Measurements from ENCODE around the gene PTPRM. TPM values are rescaled to one million over a fixed set of nuclear protein-coding genes. Genes with fewer than 3 reads are reported as not detected.

The PTPRM gene
- total and polyA plus RNA-seq, 7 donors, result 3.9 to 151 (median 62.8) TPM

GRCh38 chr18:8379187-8379941 lies 812.2 kb downstream of the PTPRM start:
- intact Hi-C loops (cut with DNase I), result no loop called here
- TF ChIP-seq POLR2A (IDR thresholded peaks at IDR 0.05) (no peak), CTCF (IDR thresholded peaks at IDR 0.05) (no peak), EP300 (IDR thresholded peaks at IDR 0.05) (no peak), POLR2AphosphoS5 (IDR thresholded peaks at IDR 0.05) (no peak)
- Histone ChIP-seq H3K36me3 (peaks cover 0 to 47% (median 21%) of the 10 kb centered on the region in 4 donors), H3K4me3 (no peak overlapping the region), H3K27ac (no peak overlapping the region), H3K27me3 (no peaks in the 10 kb centered on the region), H3K4me1 (no peaks in the 10 kb centered on the region), H3K9me3 (no peaks in the 10 kb centered on the region)
- 83 to 90% methylated on average over 19 of the region's 19 CpGs for WGBS, 2 donors
- no peak for DNase-seq

- DNase-seq, result no peak
- 21 to 71% methylated on average over 2 of the region's 2 CpGs for WGBS, 2 donors
- Histone ChIP-seq H3K4me3 (no peak overlapping the region), H3K36me3 (peaks cover 2 to 53% (median 24%) of the 10 kb centered on the region in 4 donors), H3K9me3 (no peaks in the 10 kb centered on the region), H3K27me3 (no peaks in the 10 kb centered on the region), H3K27ac (no peak overlapping the region), H3K4me1 (no peaks in the 10 kb centered on the region)
- intact Hi-C loops (cut with DNase I), result loop anchor here (10.0 kb wide), 1 partner anchor 435 kb away; no protein-coding TSS in a partner anchor
- TF ChIP-seq POLR2AphosphoS5 (IDR thresholded peaks at IDR 0.05), result no peak
- TF ChIP-seq EP300 (IDR thresholded peaks at IDR 0.05), result no peak
- TF ChIP-seq POLR2A (IDR thresholded peaks at IDR 0.05), result no peak
- no peak for TF ChIP-seq CTCF (IDR thresholded peaks at IDR 0.05)
Measured at GRCh38 chr18:8380006-8380405, 812.9 kb downstream of the PTPRM start.

- H3K27ac ChIP-seq, result no peak overlapping the region
- H3K27me3 ChIP-seq, result no peaks in the 10 kb centered on the region
- TF ChIP-seq POLR2AphosphoS5 (IDR thresholded peaks at IDR 0.05) (no peak), EP300 (IDR thresholded peaks at IDR 0.05) (no peak)
- H3K4me1 ChIP-seq, result no peaks in the 10 kb centered on the region
- no peak overlapping the region for H3K4me3 ChIP-seq
- intact Hi-C loops (cut with DNase I), result loop anchor here (10.0 kb wide), 1 partner anchor 436 kb away; no protein-coding TSS in a partner anchor
- no peaks in the 10 kb centered on the region for H3K9me3 ChIP-seq
- DNase-seq, result no peak
- peaks cover 6 to 61% (median 27%) of the 10 kb centered on the region in 4 donors for H3K36me3 ChIP-seq
- 92 to 94% methylated on average over 2 of the region's 2 CpGs for WGBS, 2 donors
Measured at GRCh38 chr18:8380926-8381325, 813.8 kb downstream of the PTPRM start.

GRCh38 chr18:8381821-8382459 lies 814.8 kb downstream of the PTPRM start:
- Histone ChIP-seq H3K9me3 (no peaks in the 10 kb centered on the region), H3K27ac (no peak overlapping the region), H3K4me1 (no peaks in the 10 kb centered on the region), H3K36me3 (peaks cover 6 to 61% (median 32%) of the 10 kb centered on the region in 4 donors), H3K4me3 (no peak overlapping the region), H3K27me3 (no peaks in the 10 kb centered on the region)
- no peak for DNase-seq
- TF ChIP-seq EP300 (IDR thresholded peaks at IDR 0.05) (no peak), POLR2AphosphoS5 (IDR thresholded peaks at IDR 0.05) (no peak), CTCF (IDR thresholded peaks at IDR 0.05) (no peak), POLR2A (IDR thresholded peaks at IDR 0.05) (no peak)
- intact Hi-C loops (cut with DNase I), result loop anchor here (10.0 kb wide), 1 partner anchor 437 kb away; no protein-coding TSS in a partner anchor
- WGBS, 2 donors, result 88 to 93% methylated on average over 9 of the region's 9 CpGs

- no peak for DNase-seq
- Histone ChIP-seq H3K4me1 (no peaks in the 10 kb centered on the region), H3K27ac (no peak overlapping the region), H3K4me3 (no peak overlapping the region), H3K36me3 (peaks cover 6 to 61% (median 19%) of the 10 kb centered on the region in 4 donors), H3K27me3 (no peaks in the 10 kb centered on the region), H3K9me3 (no peaks in the 10 kb centered on the region)
- TF ChIP-seq POLR2AphosphoS5 (IDR thresholded peaks at IDR 0.05), result no peak
- no peak for TF ChIP-seq POLR2A (IDR thresholded peaks at IDR 0.05)
- TF ChIP-seq EP300 (IDR thresholded peaks at IDR 0.05), result no peak
- TF ChIP-seq CTCF (IDR thresholded peaks at IDR 0.05), result no peak
- intact Hi-C loops (cut with DNase I), result loop anchor here (10.0 kb wide), 1 partner anchor 441 kb away; no protein-coding TSS in a partner anchor
- WGBS, 2 donors, result 91 to 92% methylated on average over 4 of the region's 4 CpGs
Measured at GRCh38 chr18:8385400-8385799, 818.3 kb downstream of the PTPRM start.

All from sigmoid colon (tissue), 7 donors.